Endothelial cell of umbilical vein (primary cell): ENCODE results near the gene ZDHHC14. TPM values are rescaled to one million over a fixed set of nuclear protein-coding genes. Genes with fewer than 3 reads are reported as not detected.

Experiments
- BruUV-seq: library from RNA; stranded (reverse); fragments of 400-500 nt; replicated peaks from 2 replicates; lab custom pipeline; 2021; lab: Mats Ljungman, UMichigan
- CTCF ChIA-PET: fragments of 300-600, 350-600 bp; sonication (Branson Sonifier 250); formaldehyde crosslinking; loops from one replicate; lab custom pipeline; 2021; ENCODE audit warnings: antibody characterized with exemption, inconsistent platforms; lab: Charles Lee
- POLR2A ChIA-PET: fragments of 300-600, 350-600 bp; sonication (Branson Sonifier 250); formaldehyde crosslinking; loops from one replicate; lab custom pipeline; 2021; ENCODE audit warnings: antibody characterized with exemption, inconsistent platforms; lab: Charles Lee
- DNase-seq: peaks from one replicate; pipeline ENCODE4 v3.0.0-alpha.2; 2011; ENCODE audit warnings: low read depth, low spot score
- FAIRE-seq: peaks from 2 replicates; lab custom pipeline; 2011; peaks lifted over from hg19 to GRCh38; lab: Jason Lieb, UNC
- H2AFZ ChIP-seq: 2 replicates; pipeline ENCODE4 v1.6.0; 2012; ENCODE audit warnings: low read depth, low read length, control low read depth, inconsistent platforms
- H3K27ac ChIP-seq: 2 replicates; pipeline ENCODE4 v1.5.1; 2011; ENCODE audit warnings: low read depth, mild to moderate bottlenecking, control low read depth, low read length, moderate library complexity; ENCODE audit not compliant: insufficient read depth
- H3K27me3 ChIP-seq, 2 experiments: 2 replicates each; pipeline versions ENCODE4 v1.6.0 to v1.6.1; 2011; ENCODE audit warnings: low read length in 2 of 2, mixed read lengths in 1 of 2; ENCODE audit not compliant: control insufficient read depth in 2 of 2, insufficient read depth in 2 of 2
- H3K36me3 ChIP-seq, 2 experiments: 2 replicates in 1 of 2; 3 replicates in 1 of 2; pipeline ENCODE4 v1.5.1; 2011; ENCODE audit warnings: low read length in 2 of 2, mild to moderate bottlenecking in 1 of 2, moderate library complexity in 1 of 2; ENCODE audit not compliant: control insufficient read depth in 2 of 2, insufficient read depth in 2 of 2; ENCODE audit errors: extremely low read depth in 1 of 2
- H3K4me1 ChIP-seq: 3 replicates; pipeline ENCODE4 v1.5.1; 2011; ENCODE audit warnings: mild to moderate bottlenecking, low read length; ENCODE audit not compliant: control insufficient read depth, insufficient read depth; ENCODE audit errors: extremely low read depth
- H3K4me2 ChIP-seq: 2 replicates; pipeline ENCODE4 v1.6.1; 2011; ENCODE audit warnings: low read length, control low read depth, mixed read lengths; ENCODE audit not compliant: insufficient read depth
- H3K4me3 ChIP-seq, 3 experiments: fragments of 200-600 bp in 1 of 3; sonication (generic), shearing (Covaris generic) in 1 of 3; replicated peaks in 1 of 3; 2 replicates each; pipeline ENCODE4 v1.5.1; 2011 to 2016; ENCODE audit warnings: control low read depth in 3 of 3, low read length in 3 of 3, mild to moderate bottlenecking in 2 of 3, inconsistent platforms in 1 of 3, low read depth in 1 of 3, moderate library complexity in 1 of 3; ENCODE audit not compliant: insufficient read depth in 1 of 3
- H3K79me2 ChIP-seq: 2 replicates; pipeline ENCODE4 v1.6.0; 2012; ENCODE audit warnings: low read length, inconsistent platforms; ENCODE audit not compliant: control insufficient read depth, insufficient read depth
- H3K9ac ChIP-seq: replicated peaks from 2 replicates; pipeline ENCODE3; 2011; ENCODE audit warnings: low read length, control low read depth; ENCODE audit not compliant: insufficient read depth; ENCODE audit errors: extremely low read depth
- H3K9me1 ChIP-seq: replicated peaks from 3 replicates; pipeline ENCODE4 v1.6.0; 2011; ENCODE audit warnings: mild to moderate bottlenecking, low read length; ENCODE audit not compliant: control insufficient read depth, insufficient read depth; ENCODE audit errors: extremely low read depth
- H3K9me3 ChIP-seq: replicated peaks from 2 replicates; pipeline ENCODE4 v1.5.1; 2012; ENCODE audit warnings: low read length, inconsistent platforms; ENCODE audit not compliant: control insufficient read depth, insufficient read depth
- H4K20me1 ChIP-seq: replicated peaks from 2 replicates; pipeline ENCODE3; 2011; ENCODE audit warnings: mild to moderate bottlenecking, low read length; ENCODE audit not compliant: control insufficient read depth, insufficient read depth; ENCODE audit errors: extremely low read depth
- FOS ChIP-seq: IDR thresholded peaks from 2 replicates; pipeline ENCODE4 v1.6.1; 2011; ENCODE audit warnings: mild to moderate bottlenecking, low read length, moderate library complexity, borderline replicate concordance; ENCODE audit not compliant: insufficient read depth
- GATA2 ChIP-seq: IDR thresholded peaks from 2 replicates; pipeline ENCODE4 v1.7.0; 2011; ENCODE audit warnings: low read depth, mild to moderate bottlenecking, moderate library complexity, mixed read lengths, low read length; ENCODE audit not compliant: insufficient read length, insufficient read depth
- JUN ChIP-seq: IDR thresholded peaks from 2 replicates; pipeline ENCODE4 v1.6.1; 2011; ENCODE audit warnings: borderline replicate concordance, low read depth; ENCODE audit not compliant: insufficient read length, insufficient read depth
- MYC ChIP-seq: IDR thresholded peaks from one replicate; pipeline ENCODE4 v1.6.1; 2011; ENCODE audit warnings: mild to moderate bottlenecking, low read depth, low read length
- dilution Hi-C: fragments of 300-500 bp; cut with MboI; formaldehyde crosslinking; loops from one replicate; pipeline ENCODE4 v1.15.0; 2019; ENCODE audit warnings: low sequenced_read_pairs; ENCODE audit not compliant: extremely low pct_ligation_motif_present
- intact Hi-C: fragments of 100-400 bp; cut with micrococcal nuclease; formaldehyde crosslinking; loops from one replicate; pipeline ENCODE4 v1.10.0; 2022
- polyA plus RNA-seq, 4 experiments: library from polyadenylated mRNA; depleted of rRNA in 3 of 4; stranded (reverse) in 3 of 4; unstranded in 1 of 4; fragments of >200 nt; gene quantifications; 2 replicates each; pipeline versions ENCODE4 v1.2.1 to v1.2.3, GENCODE V29; 2011 to 2012; ENCODE audit warnings: missing spikeins in 1 of 4
- total RNA-seq: library from RNA; stranded (reverse); gene quantifications from 2 replicates; pipeline ENCODE4 v1.2.3, GENCODE V29; 2021
- TF ChIP-seq, protein P1 (sequence below): IDR thresholded peaks from 2 replicates; pipeline ENCODE4 v1.6.1; 2011; ENCODE audit not compliant: insufficient read depth, insufficient read length

Gene ZDHHC14
- total and polyA plus RNA-seq, 2 donors (not counting 3 experiments of a cell fraction or from before 2014, with no cell fraction given) = 23.0 to 25.6 TPM

DNA sequence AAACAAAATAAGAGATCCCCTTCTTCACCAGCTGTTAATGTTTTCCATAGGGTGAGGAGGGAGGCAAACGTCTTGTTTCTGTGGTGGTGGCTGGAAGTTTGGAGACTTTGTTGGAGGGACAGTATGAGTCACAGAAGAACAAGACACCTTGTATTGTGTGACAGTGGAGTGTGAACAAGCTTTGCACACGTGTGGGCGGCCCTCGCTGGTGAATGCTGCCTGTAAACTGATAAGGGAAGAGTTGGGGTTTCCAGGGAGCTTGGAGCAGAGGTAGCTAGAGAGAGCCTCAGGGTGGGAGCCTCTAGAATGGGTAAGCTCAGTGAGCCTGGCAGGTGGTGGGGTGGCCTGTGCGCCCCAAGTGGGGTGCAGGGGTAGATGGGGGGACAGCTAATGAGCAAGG is 78.3 kb downstream of the ZDHHC14 start:
- Histone ChIP-seq H3K36me3 (no peaks in the 10 kb centered on the region), H4K20me1 (no peaks in the 10 kb centered on the region), H2AFZ (no peak overlapping the region), H3K9me1 (no peaks in the 10 kb centered on the region), H3K4me3 (no peak overlapping the region), H3K27ac (no peak overlapping the region), H3K4me1 (peaks cover 35% of the 10 kb centered on the region), H3K4me2 (no peak overlapping the region), H3K79me2 (no peaks in the 10 kb centered on the region), H3K9ac (no peak overlapping the region), H3K27me3 (no peaks in the 10 kb centered on the region), H3K9me3 (no peaks in the 10 kb centered on the region)
- FAIRE-seq = no peak
- POLR2A ChIA-PET = no interaction called here
- no peak for DNase-seq
- intact Hi-C loops = no loop called here
- dilution Hi-C loops = no loop called here
- no TSS peak for BruUV-seq
- CTCF ChIA-PET = no interaction called here
- TF ChIP-seq FOS (no peak), MYC (no peak)
- TF ChIP-seq, protein P1, sequence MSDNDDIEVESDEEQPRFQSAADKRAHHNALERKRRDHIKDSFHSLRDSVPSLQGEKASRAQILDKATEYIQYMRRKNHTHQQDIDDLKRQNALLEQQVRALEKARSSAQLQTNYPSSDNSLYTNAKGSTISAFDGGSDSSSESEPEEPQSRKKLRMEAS = no peak

DNA sequence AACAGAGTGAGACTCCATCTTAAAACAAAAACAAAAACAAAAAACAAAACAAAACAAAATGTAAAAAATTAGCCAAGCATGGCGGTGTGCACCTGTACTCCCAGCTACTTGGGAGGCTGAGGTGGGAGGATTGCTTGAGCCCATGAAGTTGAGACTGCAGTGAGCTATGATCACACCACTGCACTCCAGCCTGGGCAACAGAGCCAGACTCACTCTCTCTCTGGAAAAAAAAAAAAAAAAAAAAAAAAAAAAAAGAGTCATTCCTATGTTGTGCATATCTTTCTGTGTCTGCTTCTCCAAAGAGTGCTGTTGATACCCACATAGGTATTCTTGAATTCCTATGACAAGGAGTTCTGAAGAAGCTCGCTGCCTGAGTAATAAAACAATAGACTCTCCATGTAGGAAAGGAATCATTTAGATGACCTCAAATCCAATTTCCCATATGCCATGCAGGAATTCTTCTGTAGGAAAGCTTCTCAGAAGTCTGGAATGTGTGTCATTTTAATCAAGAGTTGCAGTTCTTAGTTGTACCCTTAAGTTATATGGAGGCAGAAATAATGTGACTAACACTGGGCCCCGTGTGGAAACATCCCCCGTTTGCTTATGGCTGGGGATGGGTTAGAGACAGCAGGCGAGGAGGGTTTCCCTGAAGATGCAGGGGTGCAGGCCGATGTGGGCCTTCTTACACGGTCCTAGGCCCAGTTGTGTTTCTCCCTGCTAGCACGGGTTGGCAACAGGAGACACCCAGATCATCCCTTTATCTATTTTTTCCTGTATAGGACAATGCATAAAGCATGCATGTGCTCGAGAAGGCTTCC is 79.4 kb downstream of the ZDHHC14 start:
- POLR2A ChIA-PET = interaction anchor here (0.6 to 0.7 kb wide), 2 partner anchors 128 to 585 kb away, joined by 6 to 7 read pairs; no protein-coding TSS in a partner anchor
- Histone ChIP-seq H3K9ac (peak overlapping the region; percentile 10), H3K4me2 (no peak overlapping the region), H3K9me3 (no peaks in the 10 kb centered on the region), H3K27ac (peak overlapping the region; percentile 72), H4K20me1 (no peaks in the 10 kb centered on the region), H3K9me1 (no peaks in the 10 kb centered on the region), H3K4me1 (peaks cover 32% of the 10 kb centered on the region), H3K4me3 (no peak overlapping the region), H3K27me3 (no peaks in the 10 kb centered on the region), H3K36me3 (no peaks in the 10 kb centered on the region), H3K79me2 (no peaks in the 10 kb centered on the region), H2AFZ (no peak overlapping the region)
- peak; percentile 64 for FAIRE-seq
- dilution Hi-C loops (no loop called here), intact Hi-C loops (loop anchor here (1.0 to 5.0 kb wide), 6 partner anchors 36 to 207 kb away; partner anchors contain the start of genes TMEM242 and ZDHHC14)
- BruUV-seq = no TSS peak
- TF ChIP-seq GATA2 (no peak), JUN (peak; percentile 23)
- peak; percentile 67 for DNase-seq
- CTCF ChIA-PET = interaction anchor here (0.7 kb wide), 2 partner anchors 123 to 139 kb away, joined by 4 to 5 read pairs; no protein-coding TSS in a partner anchor
